K562 (cell line): ENCODE data around the gene CAPN8. TPM values are rescaled to one million over a fixed set of nuclear protein-coding genes. Genes with fewer than 3 reads are reported as not detected.

Experiments used
- ATAC-seq: fragments of 200-7000 bp; cut with Tn5 transposase; 3 replicates; pipeline ENCODE4 v1.9.1; 2020; ENCODE audit warnings: moderate library complexity
- BruUV-seq: library from RNA; stranded (reverse); fragments of 400-500 nt; replicated peaks from 2 replicates; lab custom pipeline; 2021; lab: Mats Ljungman, UMichigan
- CTCF ChIA-PET: fragments of 300-600 bp; formaldehyde crosslinking; extraction: SDS; loops from one replicate; lab custom pipeline; 2021; ENCODE audit warnings: low intra/inter-chr PET ratio; lab: Yijun Ruan, JAX
- POLR2A ChIA-PET: fragments of 300-600, 350-650 bp; sonication (Branson Sonifier 250); formaldehyde crosslinking; extraction: SDS; loops from one replicate; lab custom pipeline; 2021; ENCODE audit warnings: antibody characterized with exemption, inconsistent platforms; lab: Yijun Ruan, JAX
- DNase-seq, 4 experiments: peaks; one replicate each; pipeline versions ENCODE4 v3.0.0 to v3.0.0-alpha.2; 2011 to 2018; ENCODE audit warnings: low spot score in 3 of 4, mixed read lengths in 3 of 4; ENCODE audit errors: extremely low read depth in 1 of 4
- FAIRE-seq: peaks from 2 replicates; lab custom pipeline; 2011; peaks lifted over from hg19 to GRCh38; lab: Jason Lieb, UNC
- H2AFZ ChIP-seq: 2 replicates; pipeline ENCODE4 v1.6.0; 2011; ENCODE audit warnings: low read depth, low read length, control low read depth, inconsistent platforms
- H3K27ac ChIP-seq: fragments of 200-600 bp; 3 replicates; pipeline ENCODE4 v1.8.0; 2011; ENCODE audit warnings: low read depth, mild to moderate bottlenecking, control low read depth, inconsistent platforms, low read length, moderate library complexity, mixed read lengths; ENCODE audit errors: extremely low read depth
- H3K27me3 ChIP-seq, 2 experiments: fragments of 300-600 bp in 1 of 2; 2 replicates in 1 of 2; 3 replicates in 1 of 2; pipeline versions ENCODE4 v1.6.0 to v1.8.0; 2011; ENCODE audit warnings: inconsistent platforms in 2 of 2, low read length in 2 of 2, mild to moderate bottlenecking in 1 of 2, mixed read lengths in 1 of 2, moderate library complexity in 1 of 2; ENCODE audit not compliant: control insufficient read depth in 2 of 2, insufficient read depth in 2 of 2
- H3K36me3 ChIP-seq: fragments of 300-600 bp; 3 replicates; pipeline ENCODE4 v1.8.0; 2011; ENCODE audit warnings: mild to moderate bottlenecking, low read length, inconsistent platforms; ENCODE audit not compliant: control insufficient read depth, insufficient read depth
- H3K4me1 ChIP-seq, 2 experiments: fragments of 200-600 bp in 1 of 2; replicated peaks in 1 of 2; 2 replicates in 1 of 2; 3 replicates in 1 of 2; pipeline versions ENCODE4 v1.5.1 to v1.8.0; 2011; ENCODE audit warnings: inconsistent platforms in 2 of 2, low read length in 2 of 2, mild to moderate bottlenecking in 1 of 2, mixed read lengths in 1 of 2, moderate library complexity in 1 of 2; ENCODE audit not compliant: control insufficient read depth in 2 of 2, insufficient read depth in 2 of 2
- H3K4me2 ChIP-seq: 2 replicates; pipeline ENCODE4 v1.6.1; 2011; ENCODE audit warnings: low read length, control low read depth, inconsistent platforms, mixed read lengths; ENCODE audit not compliant: insufficient read depth
- H3K4me3 ChIP-seq: fragments of 200-600 bp; sonication (generic), shearing (Covaris generic); 2 replicates; pipeline ENCODE4 v1.5.1; 2016; ENCODE audit warnings: control low read depth, inconsistent platforms
- H3K79me2 ChIP-seq: fragments of 200-600 bp; 3 replicates; pipeline ENCODE4 v1.8.0; 2011; ENCODE audit warnings: low read length, inconsistent platforms; ENCODE audit not compliant: control insufficient read depth, insufficient read depth
- H3K9ac ChIP-seq, 2 experiments: 2 replicates each; pipeline versions ENCODE4 v1.6.0 to v1.6.1; 2011; ENCODE audit warnings: low read depth in 2 of 2, low read length in 2 of 2, control low read depth in 1 of 2, inconsistent platforms in 1 of 2, mild to moderate bottlenecking in 1 of 2, mixed read lengths in 1 of 2; ENCODE audit not compliant: insufficient read depth in 1 of 2
- H3K9me1 ChIP-seq: one replicate; pipeline ENCODE4 v1.6.0; 2011; ENCODE audit warnings: inconsistent platforms, mild to moderate bottlenecking, low read length, moderate library complexity; ENCODE audit not compliant: control insufficient read depth, insufficient read depth
- H3K9me3 ChIP-seq: replicated peaks from 2 replicates; pipeline ENCODE4 v1.5.1; 2011; ENCODE audit warnings: low read depth, low read length, inconsistent platforms; ENCODE audit not compliant: control insufficient read depth, insufficient read depth
- H4K20me1 ChIP-seq: replicated peaks from 2 replicates; pipeline ENCODE4 v1.6.1; 2011; ENCODE audit warnings: low read length, inconsistent platforms, mixed read lengths; ENCODE audit not compliant: control insufficient read depth, insufficient read depth
- ELF4 ChIP-seq: fragments of 450-650 bp; formaldehyde crosslinking; IDR thresholded peaks from 2 replicates; pipeline ENCODE4 v1.4.0; 2022; ENCODE audit warnings: missing genetic modification characterization
- EZH2 ChIP-seq: IDR thresholded peaks from 2 replicates; pipeline ENCODE4 v1.6.1; 2012; ENCODE audit warnings: low read depth, mild to moderate bottlenecking, inconsistent platforms, low read length, borderline replicate concordance
- HSF4 ChIP-seq: fragments of 250-450 bp; sonication (Bioruptor Pico); IDR thresholded peaks from 2 replicates; pipeline ENCODE4 v2.1.2; 2022; ENCODE audit warnings: mild to moderate bottlenecking, moderate library complexity, borderline replicate concordance
- KDM4B ChIP-seq, 2 experiments: fragments of 450-650 bp in 1 of 2; sonication (generic) in 1 of 2; IDR thresholded peaks; 2 replicates each; pipeline ENCODE4 v1.6.1; 2016 to 2017; ENCODE audit warnings: borderline replicate concordance in 2 of 2, antibody characterized with exemption in 1 of 2, low read depth in 1 of 2, mild to moderate bottlenecking in 1 of 2
- ZBTB7A ChIP-seq: IDR thresholded peaks from 2 replicates; pipeline ENCODE4 v1.6.1; 2011; ENCODE audit warnings: low read depth, mild to moderate bottlenecking, low read length, moderate library complexity, borderline replicate concordance; ENCODE audit not compliant: control insufficient read depth
- WGBS: fragments of 100-300 bp; shearing (Covaris generic); methylation state at CpG from one replicate; pipeline ENCODE4 v1.1.6; 2016; ENCODE audit warnings: low coverage, mixed read lengths; ENCODE audit not compliant: insufficient coverage; ENCODE audit errors: missing lambda C conversion rate; 5-methylcytosine and 5-hydroxymethylcytosine counted together
- in situ Hi-C: fragments of 300-500 bp; cut with MboI; formaldehyde crosslinking; loops from 4 replicates; pipeline ENCODE4 v1.15.0; 2018; ENCODE audit warnings: inconsistent platforms, mixed read lengths
- intact Hi-C: fragments of 100-400 bp; cut with micrococcal nuclease; formaldehyde crosslinking; loops from 2 replicates; pipeline ENCODE4 v1.14.2; 2022
- polyA plus RNA-seq, 8 experiments: library from polyadenylated mRNA; depleted of rRNA in 4 of 8; stranded (reverse) in 5 of 8; unstranded in 3 of 8; fragments of >200 nt; fragmentation: Nextera tagmentation in 2 of 8; fragmentation: Illumina TruSeq in 1 of 8; extraction: Ambion mirVana in 2 of 8; extraction: Trizol in 1 of 8; gene quantifications; 2 replicates each; pipeline versions ENCODE4 v1.2.1 to v1.2.3, GENCODE V29; 2011 to 2014; ENCODE audit warnings: inconsistent platforms in 1 of 8, missing spikeins in 1 of 8
- total RNA-seq, 7 experiments: library from RNA; depleted of rRNA in 6 of 7; stranded (reverse); fragments of >200 nt in 6 of 7; fragmentation: Illumina TruSeq in 2 of 7; extraction: Trizol in 2 of 7; gene quantifications; 2 replicates each; pipeline versions ENCODE4 v1.2.1 to v1.2.3, GENCODE V29; 2011 to 2021; ENCODE audit warnings: low replicate concordance in 1 of 7
- TF ChIP-seq, protein P1 (sequence below): fragments of 450-650 bp; IDR thresholded peaks from 2 replicates; pipeline ENCODE4 v1.6.1; 2016; ENCODE audit warnings: mild to moderate bottlenecking
- TF ChIP-seq, protein P2 (sequence below): fragments of 250-450 bp; sonication (Bioruptor Pico); IDR thresholded peaks from 2 replicates; pipeline ENCODE4 v1.8.0; 2021; ENCODE audit warnings: moderate library complexity, mild to moderate bottlenecking, inconsistent platforms
- TF ChIP-seq, protein P3 (sequence below): fragments of 450-650 bp; formaldehyde crosslinking; IDR thresholded peaks from 2 replicates; pipeline ENCODE4 v1.4.0; 2022; ENCODE audit warnings: mild to moderate bottlenecking, moderate library complexity

CAPN8 gene
- total and polyA plus RNA-seq, 9 of the 15 experiments (the other 6 are each of a cell fraction or from before 2014, with no cell fraction given) = 0.06 TPM; not detected in 8

DNA sequence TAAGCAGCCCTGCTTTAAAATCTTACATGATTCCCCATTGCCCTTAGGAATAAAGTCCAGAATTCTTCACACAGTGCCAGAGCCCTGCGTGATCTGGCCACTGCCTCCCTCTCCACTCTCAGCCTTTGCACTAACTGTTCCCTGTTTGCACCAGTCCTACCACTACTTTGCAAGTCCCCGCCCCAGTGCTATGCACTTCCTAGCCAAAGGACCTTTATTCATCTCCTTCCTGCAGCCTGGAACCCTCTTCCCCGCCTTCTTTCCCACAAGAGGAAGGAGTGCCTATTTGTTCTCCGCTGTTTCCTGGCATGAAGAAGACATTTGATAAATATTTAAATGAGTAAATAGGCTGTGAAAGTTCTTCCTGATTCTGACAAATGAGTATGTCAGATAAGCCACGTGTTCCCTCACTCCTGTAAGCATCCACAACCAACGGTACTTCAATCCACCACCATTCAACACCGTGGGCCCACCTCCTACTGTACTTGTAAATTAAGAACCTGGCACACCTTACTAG is 23.9 kb downstream of the CAPN8 start:
- Histone ChIP-seq H3K4me2 (no peak overlapping the region), H3K27ac (no peak overlapping the region), H4K20me1 (no peaks in the 10 kb centered on the region), H3K9me1 (no peaks in the 10 kb centered on the region), H2AFZ (no peak overlapping the region), H3K9ac (no peak overlapping the region), H3K4me3 (no peak overlapping the region)
- DNase-seq (no peak), FAIRE-seq (no peak)
- in situ Hi-C loops = no loop called here
- intact Hi-C loops = no loop called here
- CTCF ChIA-PET = no interaction called here
- TF ChIP-seq KDM4B (IDR thresholded peaks at IDR 0.05; ENCODE audit: borderline replicate concordance in 2 of 2, low read depth in 1 of 2) = no peak
- TF ChIP-seq EZH2 = no peak
- no peak for TF ChIP-seq HSF4 (CRISPR knock-in tag)
- TF ChIP-seq, protein P1, sequence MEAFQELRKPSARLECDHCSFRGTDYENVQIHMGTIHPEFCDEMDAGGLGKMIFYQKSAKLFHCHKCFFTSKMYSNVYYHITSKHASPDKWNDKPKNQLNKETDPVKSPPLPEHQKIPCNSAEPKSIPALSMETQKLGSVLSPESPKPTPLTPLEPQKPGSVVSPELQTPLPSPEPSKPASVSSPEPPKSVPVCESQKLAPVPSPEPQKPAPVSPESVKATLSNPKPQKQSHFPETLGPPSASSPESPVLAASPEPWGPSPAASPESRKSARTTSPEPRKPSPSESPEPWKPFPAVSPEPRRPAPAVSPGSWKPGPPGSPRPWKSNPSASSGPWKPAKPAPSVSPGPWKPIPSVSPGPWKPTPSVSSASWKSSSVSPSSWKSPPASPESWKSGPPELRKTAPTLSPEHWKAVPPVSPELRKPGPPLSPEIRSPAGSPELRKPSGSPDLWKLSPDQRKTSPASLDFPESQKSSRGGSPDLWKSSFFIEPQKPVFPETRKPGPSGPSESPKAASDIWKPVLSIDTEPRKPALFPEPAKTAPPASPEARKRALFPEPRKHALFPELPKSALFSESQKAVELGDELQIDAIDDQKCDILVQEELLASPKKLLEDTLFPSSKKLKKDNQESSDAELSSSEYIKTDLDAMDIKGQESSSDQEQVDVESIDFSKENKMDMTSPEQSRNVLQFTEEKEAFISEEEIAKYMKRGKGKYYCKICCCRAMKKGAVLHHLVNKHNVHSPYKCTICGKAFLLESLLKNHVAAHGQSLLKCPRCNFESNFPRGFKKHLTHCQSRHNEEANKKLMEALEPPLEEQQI = no peak
- no peak for TF ChIP-seq ELF4 (CRISPR knock-in tag)
- TF ChIP-seq, protein P2, sequence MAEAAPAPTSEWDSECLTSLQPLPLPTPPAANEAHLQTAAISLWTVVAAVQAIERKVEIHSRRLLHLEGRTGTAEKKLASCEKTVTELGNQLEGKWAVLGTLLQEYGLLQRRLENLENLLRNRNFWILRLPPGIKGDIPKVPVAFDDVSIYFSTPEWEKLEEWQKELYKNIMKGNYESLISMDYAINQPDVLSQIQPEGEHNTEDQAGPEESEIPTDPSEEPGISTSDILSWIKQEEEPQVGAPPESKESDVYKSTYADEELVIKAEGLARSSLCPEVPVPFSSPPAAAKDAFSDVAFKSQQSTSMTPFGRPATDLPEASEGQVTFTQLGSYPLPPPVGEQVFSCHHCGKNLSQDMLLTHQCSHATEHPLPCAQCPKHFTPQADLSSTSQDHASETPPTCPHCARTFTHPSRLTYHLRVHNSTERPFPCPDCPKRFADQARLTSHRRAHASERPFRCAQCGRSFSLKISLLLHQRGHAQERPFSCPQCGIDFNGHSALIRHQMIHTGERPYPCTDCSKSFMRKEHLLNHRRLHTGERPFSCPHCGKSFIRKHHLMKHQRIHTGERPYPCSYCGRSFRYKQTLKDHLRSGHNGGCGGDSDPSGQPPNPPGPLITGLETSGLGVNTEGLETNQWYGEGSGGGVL (CRISPR knock-in tag) = no peak
- TF ChIP-seq ZBTB7A = no peak
- TF ChIP-seq, protein P3, sequence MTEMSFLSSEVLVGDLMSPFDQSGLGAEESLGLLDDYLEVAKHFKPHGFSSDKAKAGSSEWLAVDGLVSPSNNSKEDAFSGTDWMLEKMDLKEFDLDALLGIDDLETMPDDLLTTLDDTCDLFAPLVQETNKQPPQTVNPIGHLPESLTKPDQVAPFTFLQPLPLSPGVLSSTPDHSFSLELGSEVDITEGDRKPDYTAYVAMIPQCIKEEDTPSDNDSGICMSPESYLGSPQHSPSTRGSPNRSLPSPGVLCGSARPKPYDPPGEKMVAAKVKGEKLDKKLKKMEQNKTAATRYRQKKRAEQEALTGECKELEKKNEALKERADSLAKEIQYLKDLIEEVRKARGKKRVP (CRISPR knock-in tag) = no peak
- TF ChIP-seq, all 486 proteins: peak for 0
- no peaks in the 10 kb centered on the region for H3K79me2 ChIP-seq
- no peaks in the 10 kb centered on the region for H3K36me3 ChIP-seq
- POLR2A ChIA-PET = interaction anchor here (0.9 kb wide), 1 partner anchor 20 kb away, joined by 3 read pairs; no protein-coding TSS in a partner anchor
- no peaks in the 10 kb centered on the region for H3K4me1 ChIP-seq
- no peak; the same call in 2 of the 3 replicates for ATAC-seq
- WGBS = 3% methylated on average over 7 of the region's 7 CpGs
- no peaks in the 10 kb centered on the region for H3K9me3 ChIP-seq
- peaks cover 32 to 57% of the 10 kb centered on the region in 2 experiments for H3K27me3 ChIP-seq
- no TSS peak for BruUV-seq
